GM13976 (cell line): ENCODE results near the gene EDEM2.
"Not testable (repeated sequence)": the region's sequence is repeated elsewhere in the genome, so short reads cannot be mapped to it uniquely, and the experiment has no call there.

ENCODE experiments used
- DNase-seq: peaks from one replicate; pipeline ENCODE4 v3.0.0; 2012; ENCODE audit warnings: low spot score
- CTCF ChIP-seq: IDR thresholded peaks from 2 replicates; pipeline ENCODE4 v1.5.1; 2012; ENCODE audit warnings: borderline replicate concordance, mild to moderate bottlenecking; ENCODE audit not compliant: insufficient read depth; ENCODE audit errors: extremely low read depth, missing control alignments, control extremely low read depth
- in situ Hi-C: fragments of 300-500 bp; cut with MboI; formaldehyde crosslinking; loops from one replicate; pipeline ENCODE4 v1.12.0; 2022; ENCODE audit warnings: low sequenced_read_pairs, mixed read lengths, inconsistent platforms; ENCODE audit not compliant: unreplicated experiment

Gene EDEM2

GRCh38 chr20:35085477-35086225 lies 61.5 kb downstream of the EDEM2 start:
- TF ChIP-seq CTCF = no peak
- in situ Hi-C loops = no loop called here
- no peak for DNase-seq

DNA sequence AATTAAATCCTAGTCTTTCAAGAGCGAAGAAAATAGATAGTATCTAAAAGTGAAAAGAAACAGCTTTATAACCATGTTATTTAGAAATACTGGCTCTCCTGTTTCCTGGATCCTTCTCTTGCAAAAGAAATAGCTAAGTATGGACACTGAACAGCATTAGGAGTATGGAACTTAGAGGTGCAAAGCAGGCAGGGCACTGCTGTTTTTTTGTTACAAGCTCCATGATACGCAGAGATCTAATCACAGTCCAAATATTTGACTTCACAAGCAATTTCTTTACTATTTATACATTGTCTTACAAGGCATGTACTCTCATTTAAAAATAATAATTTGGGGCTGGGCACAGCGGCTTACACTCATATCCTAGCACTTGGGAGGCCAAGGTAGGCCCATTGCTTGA lies 62.1 kb downstream of the EDEM2 start:
- no peak for DNase-seq
- in situ Hi-C loops = no loop called here

DNA sequence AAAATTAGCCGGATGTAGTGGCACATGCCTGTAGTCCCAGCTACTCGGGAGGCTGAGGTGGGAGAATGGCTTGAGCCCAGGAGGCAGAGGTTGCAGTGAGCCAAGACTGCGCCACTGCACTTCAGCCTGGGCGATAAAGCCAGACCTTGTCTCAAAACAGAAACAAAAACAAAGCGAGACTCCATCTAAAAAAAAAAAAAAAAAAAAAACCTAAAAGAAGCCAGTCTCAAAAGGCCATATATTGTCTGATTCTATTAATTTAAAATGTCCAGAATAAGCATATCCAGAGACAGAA lies 66.8 kb downstream of the EDEM2 start:
- in situ Hi-C loops, DNase-seq: not testable (repeated sequence)

More for the DNA sequence above, 62.1 kb downstream of the EDEM2 start:
- TF ChIP-seq CTCF = no peak

DNA sequence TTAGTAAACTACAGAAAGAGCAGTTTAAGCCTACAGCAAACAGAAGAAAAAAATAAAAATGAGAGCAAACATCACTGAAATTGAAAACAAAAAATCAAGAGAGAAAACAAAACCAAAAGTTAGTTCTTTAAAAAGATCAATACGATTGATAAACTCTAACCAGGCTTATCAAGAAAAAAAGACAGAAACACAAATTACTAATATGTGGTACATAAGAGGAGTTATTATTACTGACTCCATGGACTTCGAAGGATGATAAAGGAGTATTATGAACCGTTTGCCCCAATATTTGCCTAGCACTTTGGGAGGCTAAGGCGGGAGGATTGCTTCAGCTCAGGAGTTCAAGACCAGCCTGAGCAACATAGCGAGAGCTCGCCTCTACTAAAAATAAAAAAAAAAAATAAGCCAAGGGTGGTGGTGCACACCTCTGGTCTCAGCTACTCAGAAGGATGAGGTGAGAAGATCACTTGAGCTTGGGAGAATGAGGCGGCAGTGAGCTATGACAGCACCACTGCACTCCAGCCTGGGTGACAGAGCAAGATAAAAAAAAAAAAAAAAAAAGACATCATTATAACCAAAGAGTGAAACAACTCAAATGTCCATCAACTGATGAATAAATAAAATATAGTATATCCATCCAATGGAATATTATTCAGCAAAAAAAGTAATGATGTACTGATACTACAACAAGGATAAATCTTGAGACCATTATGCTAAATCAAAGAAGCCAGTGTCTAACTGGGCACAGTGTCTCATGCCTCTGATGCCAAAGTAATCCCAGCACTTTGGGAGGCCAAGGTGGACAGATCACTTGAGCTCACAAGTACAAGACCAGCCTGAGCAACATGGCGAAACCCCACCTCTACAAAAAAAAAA lies 67.4 kb downstream of the EDEM2 start:
- DNase-seq = no peak
- in situ Hi-C loops = no loop called here
- no peak for TF ChIP-seq CTCF

GRCh38 chr20:35077872-35078271 lies 69.3 kb downstream of the EDEM2 start:
- TF ChIP-seq CTCF = no peak
- no peak for DNase-seq
- in situ Hi-C loops = no loop called here

DNA sequence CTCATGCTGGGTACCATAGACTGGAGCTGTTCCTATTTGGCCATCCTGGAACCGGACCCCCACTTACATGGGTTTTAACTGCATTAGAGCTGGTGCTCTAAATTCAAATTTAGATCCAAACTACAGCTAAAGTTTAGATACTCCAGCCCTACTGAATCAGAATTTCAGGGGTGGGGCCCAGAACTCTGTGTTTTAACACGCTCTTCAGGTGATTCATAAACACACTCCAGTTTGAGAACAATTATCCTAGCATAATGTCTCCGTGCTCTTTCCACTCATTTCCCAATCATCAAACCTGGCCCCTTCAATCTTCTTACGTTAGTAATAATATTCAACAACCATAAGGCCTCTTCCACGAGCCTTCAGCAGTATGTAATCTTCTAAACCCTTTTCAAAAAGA lies 69.8 kb downstream of the EDEM2 start:
- TF ChIP-seq CTCF = no peak
- in situ Hi-C loops = no loop called here
- DNase-seq = no peak

DNA sequence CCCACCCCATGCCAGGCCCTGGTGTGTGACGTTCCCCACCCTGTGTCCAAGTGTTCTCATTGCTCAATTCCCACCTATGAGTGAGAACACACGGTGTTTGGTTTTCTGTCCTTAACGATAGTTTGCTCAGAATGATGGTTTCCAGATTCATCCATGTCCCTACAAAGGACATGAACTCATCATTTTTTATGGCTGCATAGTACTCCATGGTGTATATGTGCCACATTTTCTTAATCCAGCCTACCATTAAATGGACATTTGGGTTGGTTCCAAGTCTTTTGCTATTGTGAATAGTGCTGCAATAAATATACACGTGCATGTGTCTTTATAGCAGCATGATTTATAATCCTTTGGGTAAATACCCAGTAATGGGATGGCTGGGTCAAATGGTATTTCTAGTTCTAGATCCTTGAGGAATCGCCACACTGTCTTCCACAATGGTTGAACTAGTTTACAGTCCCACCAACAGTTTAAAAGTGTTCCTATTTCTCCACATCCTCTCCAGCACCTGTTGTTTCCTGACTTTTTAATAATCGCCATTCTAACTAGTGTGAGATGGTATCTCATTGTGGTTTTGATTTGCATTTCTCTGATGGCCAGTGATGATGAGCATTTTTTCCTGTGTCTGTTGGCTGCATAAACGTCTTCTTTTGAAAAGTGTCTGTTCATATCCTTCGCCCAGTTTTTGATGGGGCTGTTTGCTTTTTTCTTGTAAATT lies 75.5 kb downstream of the EDEM2 start:
- DNase-seq, in situ Hi-C loops: not testable (repeated sequence)
